ENCODE data around the gene TAOK2.

DNA sequence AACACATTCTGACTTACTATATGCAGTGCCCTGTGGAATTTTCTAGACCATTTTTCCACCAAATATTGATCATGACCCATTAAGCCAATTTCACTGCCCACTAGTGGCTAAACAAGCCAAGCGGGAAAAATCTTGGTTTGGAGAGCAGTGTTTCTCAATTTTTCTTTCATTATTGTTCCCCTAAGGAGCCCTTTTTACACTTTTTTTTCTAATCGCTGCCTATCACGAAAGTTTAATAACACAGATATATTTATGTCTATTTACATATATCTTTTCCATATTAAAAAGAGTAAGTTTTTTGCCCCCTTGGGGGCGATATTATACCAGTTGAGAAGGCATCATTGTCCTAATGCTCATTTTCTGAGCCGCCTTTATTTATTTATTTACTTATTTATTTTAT lies 68.2 kb downstream of the TAOK2 start:
- TF ChIP-seq, protein P1, sequence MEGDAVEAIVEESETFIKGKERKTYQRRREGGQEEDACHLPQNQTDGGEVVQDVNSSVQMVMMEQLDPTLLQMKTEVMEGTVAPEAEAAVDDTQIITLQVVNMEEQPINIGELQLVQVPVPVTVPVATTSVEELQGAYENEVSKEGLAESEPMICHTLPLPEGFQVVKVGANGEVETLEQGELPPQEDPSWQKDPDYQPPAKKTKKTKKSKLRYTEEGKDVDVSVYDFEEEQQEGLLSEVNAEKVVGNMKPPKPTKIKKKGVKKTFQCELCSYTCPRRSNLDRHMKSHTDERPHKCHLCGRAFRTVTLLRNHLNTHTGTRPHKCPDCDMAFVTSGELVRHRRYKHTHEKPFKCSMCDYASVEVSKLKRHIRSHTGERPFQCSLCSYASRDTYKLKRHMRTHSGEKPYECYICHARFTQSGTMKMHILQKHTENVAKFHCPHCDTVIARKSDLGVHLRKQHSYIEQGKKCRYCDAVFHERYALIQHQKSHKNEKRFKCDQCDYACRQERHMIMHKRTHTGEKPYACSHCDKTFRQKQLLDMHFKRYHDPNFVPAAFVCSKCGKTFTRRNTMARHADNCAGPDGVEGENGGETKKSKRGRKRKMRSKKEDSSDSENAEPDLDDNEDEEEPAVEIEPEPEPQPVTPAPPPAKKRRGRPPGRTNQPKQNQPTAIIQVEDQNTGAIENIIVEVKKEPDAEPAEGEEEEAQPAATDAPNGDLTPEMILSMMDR (IDR thresholded peaks at IDR 0.05), result peak; percentile 21 to 39 (median 33)
- no peak for TF ChIP-seq POLR2A (IDR thresholded peaks at IDR 0.05)

Data from uterus (tissue), 2 donors.